GM18498 (cell line): ENCODE measurements around the gene TEX22.

Experiments used
- ATAC-seq: cut with Tn5 transposase; IDR thresholded peaks from one replicate; pipeline ENCODE4 v1.9.1; 2021; ENCODE audit warnings: mild to moderate bottlenecking, moderate library complexity; ENCODE audit not compliant: unreplicated experiment

TEX22 gene

GRCh38 chr14:105398726-105399465, 558 bp downstream of the TEX22 start:
- ATAC-seq = peak; percentile 39

GRCh38 chr14:105399466-105399775, 1.1 kb downstream of the TEX22 start:
- no peak for ATAC-seq

GRCh38 chr14:105400016-105400415, 1.7 kb downstream of the TEX22 start:
- ATAC-seq = no peak

GRCh38 chr14:105401699-105402098, 3.4 kb downstream of the TEX22 start:
- ATAC-seq = no peak

GRCh38 chr14:105408592-105408991, 10.3 kb downstream of the TEX22 start:
- no peak for ATAC-seq

- ATAC-seq = no peak
Observed at GRCh38 chr14:105409364-105409763, 11.0 kb downstream of the TEX22 start.

GRCh38 chr14:105410642-105411016, 12.3 kb downstream of the TEX22 start:
- ATAC-seq = no peak

- no peak for ATAC-seq
Observed at GRCh38 chr14:105411017-105411941, 12.9 kb downstream of the TEX22 start.

- no peak for ATAC-seq
Observed at GRCh38 chr14:105411985-105412770, 13.8 kb downstream of the TEX22 start.

- ATAC-seq = no peak
Observed at GRCh38 chr14:105412771-105413543, 14.6 kb downstream of the TEX22 start.

GRCh38 chr14:105413544-105413886, 15.2 kb downstream of the TEX22 start:
- ATAC-seq = no peak

GRCh38 chr14:105414456-105415371, 16.4 kb downstream of the TEX22 start:
- ATAC-seq = peak; percentile 56

GRCh38 chr14:105415481-105416428, 17.4 kb downstream of the TEX22 start:
- ATAC-seq = no peak

GRCh38 chr14:105416671-105417070, 18.3 kb downstream of the TEX22 start:
- ATAC-seq = no peak

- no peak for ATAC-seq
Observed at GRCh38 chr14:105417690-105418121, 19.4 kb downstream of the TEX22 start.

- ATAC-seq = no peak
Observed at GRCh38 chr14:105418269-105419194, 20.2 kb downstream of the TEX22 start.
